GM19023 (cell line): ENCODE results near the gene CXCL8.

ENCODE experiments used
- ATAC-seq: cut with Tn5 transposase; IDR thresholded peaks from one replicate; pipeline ENCODE4 v1.9.1; 2021; ENCODE audit warnings: mild to moderate bottlenecking, moderate library complexity; ENCODE audit not compliant: unreplicated experiment

The CXCL8 gene

GRCh38 chr4:73718375-73719373, 21.7 kb upstream of the CXCL8 start:
- peak; percentile 86 for ATAC-seq

DNA sequence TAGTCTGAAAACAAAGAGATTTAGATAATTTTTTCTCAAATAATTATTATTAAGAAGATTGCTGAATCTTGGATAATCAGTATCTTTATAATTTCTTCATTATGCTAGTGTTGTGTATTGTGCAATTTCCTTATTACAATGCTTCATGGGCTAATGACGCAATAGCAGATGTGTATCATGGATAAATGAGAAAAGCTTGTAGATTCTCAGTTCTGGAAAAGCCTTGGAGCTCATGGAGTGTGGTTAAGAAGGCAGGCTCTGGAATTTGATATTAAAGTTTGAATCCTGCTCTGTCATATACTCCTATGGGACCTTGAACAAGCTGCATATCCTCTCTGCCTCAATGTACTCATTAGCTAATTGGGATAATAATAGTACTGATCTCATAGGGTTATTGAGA, 18.9 kb upstream of the CXCL8 start:
- no peak for ATAC-seq

- no peak for ATAC-seq
Observed at GRCh38 chr4:73721909-73722308, 18.5 kb upstream of the CXCL8 start.

GRCh38 chr4:73723023-73723422, 17.3 kb upstream of the CXCL8 start:
- no peak for ATAC-seq

DNA sequence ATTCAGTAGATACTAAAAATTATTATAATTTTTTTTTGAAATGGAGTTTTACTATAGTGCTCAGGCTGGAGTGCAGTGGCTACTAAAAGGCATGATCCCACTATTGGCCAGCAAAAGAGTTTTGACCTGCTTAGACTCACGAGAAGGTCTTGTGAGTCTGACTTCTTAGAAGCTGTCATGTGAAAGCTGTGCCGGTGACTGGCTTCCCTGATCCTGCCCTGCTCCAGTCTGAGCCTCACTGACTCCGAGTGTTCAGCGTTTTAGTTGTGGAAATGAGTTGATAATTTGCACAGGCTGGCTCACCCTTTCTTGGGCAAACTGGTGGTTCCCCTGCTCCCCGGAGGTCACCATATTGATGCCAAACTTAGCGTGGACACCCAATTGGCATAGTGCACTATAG, 16.4 kb upstream of the CXCL8 start:
- ATAC-seq = no peak

GRCh38 chr4:73725510-73725909, 14.9 kb upstream of the CXCL8 start:
- ATAC-seq = no peak

DNA sequence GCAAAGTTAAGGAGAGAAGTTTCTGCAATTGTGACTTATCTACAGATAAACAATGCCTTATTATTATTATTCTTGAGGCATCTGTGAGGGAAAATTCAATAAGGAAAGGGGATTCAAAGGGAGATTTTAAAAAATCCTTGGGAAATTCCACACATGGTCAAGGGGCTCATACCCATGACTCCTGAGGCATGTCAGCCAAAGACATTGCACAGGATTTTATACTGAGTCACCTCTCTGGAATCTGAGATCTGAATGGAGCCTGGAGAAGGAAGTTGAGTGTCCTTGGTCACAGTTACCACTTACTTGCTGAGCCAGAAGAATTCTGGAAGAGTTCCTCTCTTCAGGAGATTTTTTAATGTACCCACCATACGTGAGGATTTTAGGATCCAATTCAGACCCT, 14.4 kb upstream of the CXCL8 start:
- ATAC-seq = no peak

- peak; percentile 67 for ATAC-seq
Observed at GRCh38 chr4:73727685-73728084, 12.7 kb upstream of the CXCL8 start.

GRCh38 chr4:73728091-73728741, 12.2 kb upstream of the CXCL8 start:
- ATAC-seq = no peak

- ATAC-seq = no peak
Observed at GRCh38 chr4:73729534-73730165, 10.7 kb upstream of the CXCL8 start.

DNA sequence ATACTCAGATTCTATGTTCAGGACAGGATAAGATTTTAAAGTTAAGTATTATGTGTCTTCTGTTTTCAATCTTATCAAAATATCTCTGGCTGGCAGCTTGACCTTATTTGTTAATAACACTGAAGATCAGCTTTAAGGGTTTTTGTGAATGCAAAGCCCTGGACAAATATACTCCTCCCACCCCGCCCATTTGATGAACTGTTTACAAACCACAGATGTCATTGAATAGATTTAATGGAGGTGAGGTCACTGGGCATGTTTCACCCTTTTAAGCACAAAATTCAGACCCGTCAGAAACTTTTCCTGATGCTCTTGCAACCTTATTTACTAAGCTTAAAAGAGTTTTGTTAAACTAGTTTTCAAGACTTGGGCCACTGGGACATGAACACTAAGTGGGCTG, 10.1 kb upstream of the CXCL8 start:
- ATAC-seq = no peak

DNA sequence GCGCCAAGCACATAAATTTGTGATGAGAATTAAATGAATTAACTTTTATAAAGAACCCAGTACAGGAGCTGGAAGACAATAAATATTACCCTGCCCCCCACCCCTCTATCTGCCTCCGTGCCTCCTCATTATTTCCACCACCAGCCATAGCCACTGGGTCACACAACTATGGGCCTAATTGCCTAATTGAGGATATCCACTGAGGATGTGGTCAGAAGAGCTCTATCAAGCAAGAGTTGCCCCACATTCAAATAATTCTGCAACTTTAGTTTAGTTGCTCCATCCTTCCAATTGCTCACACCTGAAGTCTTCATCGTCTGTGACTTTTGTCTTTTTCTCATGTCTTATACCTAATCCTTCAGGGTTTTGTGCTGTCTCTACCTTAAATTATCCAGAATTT, 9.5 kb upstream of the CXCL8 start:
- ATAC-seq = no peak

- no peak for ATAC-seq
Observed at GRCh38 chr4:73731968-73732610, 8.3 kb upstream of the CXCL8 start.

DNA sequence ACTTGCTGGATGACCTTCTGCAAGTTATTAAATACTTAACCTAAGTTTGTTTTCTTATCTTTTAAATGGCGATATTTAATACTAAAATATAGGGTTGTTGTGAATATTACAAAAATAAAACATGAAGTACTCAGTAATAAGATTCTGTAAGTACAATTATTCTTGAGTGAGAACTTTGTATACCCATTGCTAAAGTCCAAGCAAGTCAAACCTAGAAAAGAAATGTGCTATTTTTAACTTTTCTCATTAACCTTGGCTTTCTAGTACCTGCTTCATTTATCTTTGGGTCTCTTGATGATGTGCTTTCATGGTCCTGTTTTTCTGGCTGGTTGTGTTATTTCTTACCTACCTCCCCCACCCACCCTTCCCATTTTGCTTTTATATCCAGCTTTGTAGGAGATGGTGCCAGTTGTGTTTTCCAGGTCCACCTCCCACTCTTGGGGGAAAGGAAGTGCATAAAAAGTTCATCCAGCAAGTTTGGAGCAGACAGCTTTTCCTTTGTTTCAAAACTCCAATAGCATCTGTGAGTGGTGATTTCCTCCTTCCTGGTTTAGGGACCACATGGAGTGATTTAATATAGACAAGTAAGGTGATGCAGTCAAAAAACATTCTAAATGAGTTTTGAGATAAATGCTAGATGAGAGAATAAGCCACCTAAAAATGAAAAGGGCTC, 7.5 kb upstream of the CXCL8 start:
- ATAC-seq = no peak

- no peak for ATAC-seq
Observed at GRCh38 chr4:73734530-73735001, 5.8 kb upstream of the CXCL8 start.

DNA sequence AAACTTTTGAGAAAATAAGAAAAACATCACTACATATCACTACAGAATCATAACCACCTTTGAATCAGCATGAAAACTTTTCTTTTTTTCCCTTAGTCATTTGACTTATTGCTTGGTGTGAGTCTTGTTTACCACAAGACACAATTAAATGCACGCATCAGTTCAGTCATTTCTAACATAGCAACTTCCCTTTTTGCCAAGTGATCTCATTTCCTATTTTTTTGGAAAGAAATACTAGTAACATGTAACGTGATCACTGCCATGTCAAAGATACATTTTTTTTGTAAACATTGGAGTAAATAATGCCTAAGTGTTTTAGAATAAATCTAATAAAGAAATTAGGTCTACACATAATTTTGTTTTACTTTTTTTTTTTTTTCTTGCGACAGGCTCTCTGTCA, 5.1 kb upstream of the CXCL8 start:
- ATAC-seq = peak; percentile 63

DNA sequence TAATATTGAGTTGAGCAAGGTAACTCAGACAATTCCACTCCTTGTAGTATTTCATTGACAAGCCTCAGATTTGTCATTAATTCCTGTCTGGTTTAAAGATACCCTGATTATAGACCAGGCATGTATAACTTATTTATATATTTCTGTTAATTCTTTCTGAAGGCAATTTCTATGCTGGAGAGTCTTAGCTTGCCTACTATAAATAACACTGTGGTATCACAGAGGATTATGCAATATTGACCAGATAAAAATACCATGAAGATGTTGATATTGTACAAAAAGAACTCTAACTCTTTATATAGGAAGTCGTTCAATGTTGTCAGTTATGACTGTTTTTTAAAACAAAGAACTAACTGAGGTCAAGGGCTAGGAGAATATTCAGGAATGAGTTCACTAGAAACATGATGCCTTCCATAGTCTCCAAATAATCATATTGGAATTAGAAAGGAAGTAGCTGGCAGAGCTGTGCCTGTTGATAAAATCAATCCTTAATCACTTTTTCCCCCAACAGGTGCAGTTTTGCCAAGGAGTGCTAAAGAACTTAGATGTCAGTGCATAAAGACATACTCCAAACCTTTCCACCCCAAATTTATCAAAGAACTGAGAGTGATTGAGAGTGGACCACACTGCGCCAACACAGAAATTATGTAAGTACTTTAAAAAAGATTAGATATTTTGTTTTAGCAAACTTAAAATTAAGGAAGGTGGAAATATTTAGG, 821 bp downstream of the CXCL8 start:
- ATAC-seq = no peak

- no peak for ATAC-seq
Observed at GRCh38 chr4:73741750-73742489, 1.6 kb downstream of the CXCL8 start.

GRCh38 chr4:73742490-73743160, 2.3 kb downstream of the CXCL8 start:
- ATAC-seq = no peak
